AG09319 (cell line): ENCODE data around the gene EZR.

Source experiments
- DNase-seq: peaks from one replicate; pipeline ENCODE4 v3.0.0-alpha.2; 2010; ENCODE audit warnings: low read depth; ENCODE audit errors: extremely low read depth
- TF ChIP-seq, protein P1 (sequence below): IDR thresholded peaks from 2 replicates; pipeline ENCODE4 v1.5.1; 2011; ENCODE audit warnings: low read depth, mild to moderate bottlenecking, inconsistent platforms, low read length, moderate library complexity

The EZR gene

GRCh38 chr6:158744986-158745430 is 74.2 kb downstream of the EZR start:
- DNase-seq, result no peak
- TF ChIP-seq, protein P1, sequence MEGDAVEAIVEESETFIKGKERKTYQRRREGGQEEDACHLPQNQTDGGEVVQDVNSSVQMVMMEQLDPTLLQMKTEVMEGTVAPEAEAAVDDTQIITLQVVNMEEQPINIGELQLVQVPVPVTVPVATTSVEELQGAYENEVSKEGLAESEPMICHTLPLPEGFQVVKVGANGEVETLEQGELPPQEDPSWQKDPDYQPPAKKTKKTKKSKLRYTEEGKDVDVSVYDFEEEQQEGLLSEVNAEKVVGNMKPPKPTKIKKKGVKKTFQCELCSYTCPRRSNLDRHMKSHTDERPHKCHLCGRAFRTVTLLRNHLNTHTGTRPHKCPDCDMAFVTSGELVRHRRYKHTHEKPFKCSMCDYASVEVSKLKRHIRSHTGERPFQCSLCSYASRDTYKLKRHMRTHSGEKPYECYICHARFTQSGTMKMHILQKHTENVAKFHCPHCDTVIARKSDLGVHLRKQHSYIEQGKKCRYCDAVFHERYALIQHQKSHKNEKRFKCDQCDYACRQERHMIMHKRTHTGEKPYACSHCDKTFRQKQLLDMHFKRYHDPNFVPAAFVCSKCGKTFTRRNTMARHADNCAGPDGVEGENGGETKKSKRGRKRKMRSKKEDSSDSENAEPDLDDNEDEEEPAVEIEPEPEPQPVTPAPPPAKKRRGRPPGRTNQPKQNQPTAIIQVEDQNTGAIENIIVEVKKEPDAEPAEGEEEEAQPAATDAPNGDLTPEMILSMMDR, result no peak

DNA sequence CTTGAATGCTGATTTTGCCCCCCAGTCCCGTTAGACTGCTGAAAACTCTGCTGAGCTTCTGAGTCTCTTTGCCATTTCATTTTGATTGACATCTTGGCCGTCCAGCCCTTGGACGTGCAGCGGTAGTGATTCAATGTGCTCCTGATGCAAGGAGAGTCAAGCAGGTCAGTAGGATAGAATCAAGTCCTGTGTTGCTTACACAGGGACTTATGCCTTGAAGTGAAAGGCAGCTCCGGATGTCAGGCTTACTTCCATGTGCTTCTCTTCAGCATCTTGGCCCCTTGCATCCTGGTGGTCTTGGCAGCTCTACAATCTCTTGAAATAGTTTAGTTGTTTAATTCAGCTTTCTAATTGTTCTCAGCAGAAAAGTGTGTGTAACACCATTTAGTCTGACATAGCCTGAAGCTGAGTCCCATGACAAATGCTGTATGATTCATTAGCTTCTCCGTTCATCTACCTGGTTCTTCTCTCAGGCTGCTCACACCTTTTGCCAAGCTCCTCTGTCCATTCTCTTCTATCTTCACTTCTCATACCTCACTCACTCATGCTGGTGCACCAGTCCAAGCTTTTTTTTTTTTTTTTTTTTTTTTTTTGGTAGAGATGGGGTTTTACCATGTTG is 76.0 kb downstream of the EZR start:
- TF ChIP-seq, protein P1, result no peak
- no peak for DNase-seq

- no peak for DNase-seq
- TF ChIP-seq, protein P1, result no peak
Observed at GRCh38 chr6:158739673-158740072, 79.5 kb downstream of the EZR start.

DNA sequence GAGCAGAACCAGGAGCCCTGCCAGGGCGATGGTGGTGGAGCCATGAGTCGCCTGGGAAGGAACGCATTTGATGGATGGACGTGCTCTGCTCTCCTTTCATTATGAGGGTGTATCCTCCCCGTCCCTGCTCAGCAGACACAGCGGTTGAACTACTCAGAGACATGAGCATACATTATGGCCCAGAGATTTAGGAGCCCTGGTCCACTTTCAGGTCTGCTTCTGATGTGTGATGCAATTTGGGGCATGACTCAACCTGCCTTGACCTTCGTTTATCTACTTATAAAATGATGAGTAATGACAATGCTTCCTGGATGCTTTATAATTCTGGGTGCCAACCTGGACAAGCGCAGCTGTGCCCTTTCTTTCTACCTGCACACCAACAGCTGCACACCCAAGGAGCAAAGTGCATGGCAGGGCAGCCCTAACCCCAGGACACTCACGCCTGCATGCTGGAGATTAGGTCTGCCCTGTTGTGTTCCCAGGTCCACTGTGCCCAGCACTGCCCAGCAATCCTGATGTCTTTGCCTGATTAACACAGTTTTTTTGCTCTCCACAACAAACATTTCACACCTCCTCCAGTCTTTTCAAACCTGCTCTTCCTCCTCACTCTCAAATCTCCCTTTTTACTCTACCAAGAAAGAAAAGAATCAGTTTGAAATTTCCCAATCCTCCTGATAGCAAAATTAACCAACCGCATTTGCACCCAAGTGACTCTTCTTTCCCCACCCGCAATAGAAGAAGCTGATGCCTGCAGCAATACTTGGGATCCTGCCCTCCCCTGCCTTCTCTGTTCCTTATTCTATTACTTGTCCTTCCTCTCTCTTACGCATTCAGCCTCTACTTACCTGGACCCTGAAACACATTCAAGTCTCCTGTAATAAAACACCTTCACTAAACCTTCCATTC is 81.2 kb downstream of the EZR start:
- no peak for DNase-seq
- TF ChIP-seq, protein P1, result no peak

DNA sequence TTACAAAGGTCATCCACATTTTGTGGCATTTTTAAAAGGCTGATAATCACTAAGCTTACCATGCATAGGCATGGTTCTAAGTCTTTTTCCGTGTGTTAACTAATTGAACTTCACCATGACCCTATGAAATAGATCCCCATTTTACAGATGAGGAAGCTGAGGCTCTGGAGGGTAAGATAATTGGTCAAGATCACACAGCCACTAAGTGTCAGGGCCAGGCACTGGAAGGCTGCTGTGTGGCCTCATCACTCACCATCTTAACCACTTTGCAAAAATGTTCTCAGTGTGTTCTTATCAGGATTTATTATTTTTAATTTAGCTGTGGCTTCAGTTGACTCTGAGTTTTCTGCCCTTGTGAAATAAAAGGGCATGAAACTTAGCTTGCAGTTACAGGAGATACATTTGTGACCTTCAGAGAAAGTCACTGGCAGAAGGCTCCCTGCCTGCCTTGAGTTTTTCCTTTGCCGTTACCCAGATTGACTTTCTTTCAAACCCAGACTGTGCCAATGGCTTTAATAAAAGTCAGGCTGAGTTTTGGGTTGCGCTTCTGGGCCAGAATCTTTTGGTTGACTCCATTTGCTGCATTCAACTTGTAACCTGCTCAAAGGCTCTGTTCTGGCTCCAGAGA is 82.0 kb downstream of the EZR start:
- TF ChIP-seq, protein P1, result no peak

GRCh38 chr6:158735009-158735408 is 84.2 kb downstream of the EZR start:
- TF ChIP-seq, protein P1, result no peak

More for the DNA sequence above, 82.0 kb downstream of the EZR start:
- no peak for DNase-seq

DNA sequence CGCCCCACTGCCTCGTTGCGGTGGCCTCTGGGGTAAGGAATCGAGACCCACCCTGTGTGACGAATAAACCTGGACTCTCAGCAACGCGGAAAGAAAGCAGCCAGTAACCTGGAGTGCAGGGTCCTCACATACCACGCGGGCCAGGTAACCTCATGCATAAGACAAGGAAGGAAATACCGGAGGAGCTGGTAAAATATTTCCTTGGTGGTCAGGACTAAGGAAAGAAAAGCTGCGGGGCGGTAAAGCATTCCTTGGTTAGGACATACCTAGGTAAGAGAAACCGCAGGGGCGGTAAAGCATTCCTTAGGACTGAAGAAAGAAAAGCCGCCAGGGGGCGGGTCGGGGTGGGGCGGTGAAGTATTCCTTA is 88.6 kb downstream of the EZR start:
- no peak for DNase-seq
- TF ChIP-seq, protein P1, result no peak

More at GRCh38 chr6:158735009-158735408, 84.2 kb downstream of the EZR start:
- DNase-seq, result no peak
